ENCODE results near the gene RASSF1.

GRCh38 chr3:50342813-50343633 is 2.4 kb upstream of the RASSF1 start:
- no peak for TF ChIP-seq CTCF (IDR thresholded peaks at IDR 0.05)
- TF ChIP-seq POLR2A (IDR thresholded peaks at IDR 0.05) = no peak

Data from body of pancreas (tissue), 4 donors.